Gastroesophageal sphincter (tissue), 3 donors: ENCODE measurements around the gene EIF4A2.
"Not testable (repeated sequence)": the region's sequence is repeated elsewhere in the genome, so short reads cannot be mapped to it uniquely, and the experiment has no call there.

Source experiments
- CTCF ChIP-seq, 4 experiments: fragments of 200-600 bp in 2 of 4; fragments of 450-650 bp in 2 of 4; sonication (generic) in 1 of 4; IDR thresholded peaks; one replicate each; pipeline ENCODE4 v1.5.1; 2017 to 2019; ENCODE audit warnings: antibody characterized with exemption in 4 of 4, mild to moderate bottlenecking in 2 of 4, moderate library complexity in 2 of 4
- POLR2A ChIP-seq, 2 donors: fragments of 450-650 bp; IDR thresholded peaks; one replicate each; pipeline ENCODE4 v1.6.1; 2017; ENCODE audit warnings: antibody characterized with exemption in 2 of 2, mild to moderate bottlenecking in 2 of 2, moderate library complexity in 1 of 2
- POLR2AphosphoS5 ChIP-seq: sonication (generic); formaldehyde crosslinking; IDR thresholded peaks from one replicate; pipeline ENCODE4 v1.6.1; 2017; ENCODE audit warnings: antibody characterized with exemption

DNA sequence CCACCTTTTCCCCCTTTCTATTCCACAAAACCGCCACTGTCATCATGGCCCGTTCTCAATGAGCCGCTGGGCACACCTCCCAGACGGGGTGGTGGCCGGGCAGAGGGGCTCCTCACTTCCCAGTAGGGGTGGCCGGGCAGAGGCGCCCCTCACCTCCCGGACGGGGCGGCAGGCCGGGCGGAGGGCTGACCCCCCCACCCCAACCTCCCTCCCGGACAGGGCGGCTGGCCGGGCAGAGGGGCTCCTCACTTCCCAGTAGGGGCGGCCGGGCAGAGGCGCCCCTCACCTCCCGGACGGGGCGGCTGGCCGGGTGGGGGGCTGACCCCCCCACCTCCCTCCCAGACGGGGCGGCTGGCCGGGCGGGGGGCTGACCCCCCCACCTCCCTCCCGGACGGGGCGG, 27.9 kb downstream of the EIF4A2 start:
- TF ChIP-seq CTCF (IDR thresholded peaks at IDR 0.05); POLR2AphosphoS5; POLR2A (IDR thresholded peaks at IDR 0.05): not testable (repeated sequence)
